HG03108 (cell line): ENCODE data around the gene ADAMTS10.
"Not testable (repeated sequence)": the region's sequence is repeated elsewhere in the genome, so short reads cannot be mapped to it uniquely, and the experiment has no call there.

Source experiments
- ATAC-seq: cut with Tn5 transposase; IDR thresholded peaks from one replicate; pipeline ENCODE4 v1.9.1; 2021; ENCODE audit warnings: moderate library complexity; ENCODE audit not compliant: unreplicated experiment

ADAMTS10 gene

GRCh38 chr19:8629184-8629583, 18.7 kb upstream of the ADAMTS10 start:
- ATAC-seq, result no peak

- no peak for ATAC-seq
Measured at GRCh38 chr19:8626842-8627241, 16.3 kb upstream of the ADAMTS10 start.

GRCh38 chr19:8622886-8623285, 12.4 kb upstream of the ADAMTS10 start:
- ATAC-seq, result not testable (repeated sequence)

GRCh38 chr19:8618751-8619150, 8.2 kb upstream of the ADAMTS10 start:
- ATAC-seq, result no peak

GRCh38 chr19:8617984-8618383, 7.5 kb upstream of the ADAMTS10 start:
- ATAC-seq, result no peak

GRCh38 chr19:8617325-8617724, 6.8 kb upstream of the ADAMTS10 start:
- not testable (repeated sequence) for ATAC-seq

GRCh38 chr19:8616861-8617260, 6.3 kb upstream of the ADAMTS10 start:
- no peak for ATAC-seq

- no peak for ATAC-seq
Measured at GRCh38 chr19:8615813-8616596, 5.5 kb upstream of the ADAMTS10 start.

- ATAC-seq, result no peak
Measured at GRCh38 chr19:8615024-8615423, 4.5 kb upstream of the ADAMTS10 start.

GRCh38 chr19:8614455-8614854, 3.9 kb upstream of the ADAMTS10 start:
- no peak for ATAC-seq

GRCh38 chr19:8612807-8613171, 2.3 kb upstream of the ADAMTS10 start:
- ATAC-seq, result no peak

GRCh38 chr19:8611877-8612806, 1.6 kb upstream of the ADAMTS10 start:
- ATAC-seq, result no peak

GRCh38 chr19:8611391-8611876, 919 bp upstream of the ADAMTS10 start:
- ATAC-seq, result no peak

GRCh38 chr19:8610936-8611300, 403 bp upstream of the ADAMTS10 start:
- no peak for ATAC-seq

GRCh38 chr19:8609279-8610040, 1.1 kb downstream of the ADAMTS10 start:
- ATAC-seq, result no peak

GRCh38 chr19:8608941-8609278, 1.6 kb downstream of the ADAMTS10 start:
- no peak for ATAC-seq

GRCh38 chr19:8607386-8607785, 3.1 kb downstream of the ADAMTS10 start:
- ATAC-seq, result no peak

- ATAC-seq, result no peak
Measured at GRCh38 chr19:8605514-8605913, 5.0 kb downstream of the ADAMTS10 start.

- ATAC-seq, result no peak
Measured at GRCh38 chr19:8601796-8602195, 8.7 kb downstream of the ADAMTS10 start.

- no peak for ATAC-seq
Measured at GRCh38 chr19:8600816-8601215, 9.7 kb downstream of the ADAMTS10 start.

GRCh38 chr19:8600064-8600463, 10.5 kb downstream of the ADAMTS10 start:
- no peak for ATAC-seq
